KOPT-K1 (cell line): Measurements from ENCODE around the gene VDR.

ENCODE experiments used
- H3K27ac ChIP-seq: fragments of 200-600 bp; sonication (generic); 2 replicates; pipeline ENCODE4 v1.5.1; 2016; ENCODE audit warnings: antibody characterized with exemption, mild to moderate bottlenecking, low read depth, low read length; ENCODE audit not compliant: poor library complexity, severe bottlenecking
- H3K36me3 ChIP-seq: fragments of 200-600 bp; sonication (generic); 2 replicates; pipeline ENCODE4 v1.5.1; 2017; ENCODE audit warnings: antibody characterized with exemption, mild to moderate bottlenecking, low read length, moderate library complexity; ENCODE audit not compliant: insufficient read depth
- H3K9me3 ChIP-seq: fragments of 200-600 bp; sonication (generic); 2 replicates; pipeline ENCODE4 v1.5.1; 2017; ENCODE audit warnings: antibody characterized with exemption, low read length, mild to moderate bottlenecking; ENCODE audit not compliant: insufficient read depth, poor library complexity, severe bottlenecking

The VDR gene

DNA sequence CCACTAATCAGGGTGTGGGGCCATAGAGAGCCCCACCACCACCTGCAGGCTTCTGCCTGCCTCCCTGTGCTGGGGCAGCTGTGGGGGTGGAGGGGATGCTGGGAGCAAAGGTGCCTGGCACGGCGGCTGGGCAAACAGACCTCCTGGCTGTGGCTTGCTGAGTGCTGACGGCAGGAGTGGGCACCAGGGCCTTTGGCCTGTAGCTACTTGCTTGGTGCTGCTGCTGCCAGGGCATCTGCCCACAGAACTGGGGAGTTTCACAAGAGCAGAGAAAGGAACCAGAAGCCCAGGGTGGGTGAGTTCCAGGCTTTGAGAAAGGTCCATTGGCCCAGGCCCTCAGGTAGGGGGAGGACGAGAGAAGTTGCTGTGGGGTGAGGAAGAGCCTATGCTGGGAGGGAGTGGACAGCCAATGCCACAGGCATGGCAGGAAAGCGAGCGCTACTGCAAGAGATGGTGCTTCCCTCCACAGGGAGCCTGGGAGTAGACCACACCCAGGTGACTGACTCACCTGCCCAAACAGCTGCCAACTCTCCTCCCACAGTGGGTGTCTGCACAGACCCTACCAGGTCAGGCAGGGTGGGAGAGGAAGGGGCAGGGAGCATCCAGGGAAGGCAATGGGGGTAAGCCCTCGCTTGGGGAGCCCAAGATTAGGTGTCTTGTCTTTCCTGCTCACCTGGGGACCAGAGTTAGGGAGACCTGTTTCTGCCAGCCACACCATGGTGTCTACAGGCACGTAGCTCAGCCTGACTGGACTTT, 46.1 kb downstream of the VDR start:
- no peaks in the 10 kb centered on the region for H3K36me3 ChIP-seq
- H3K9me3 ChIP-seq: no peaks in the 10 kb centered on the region
- no peak overlapping the region for H3K27ac ChIP-seq

DNA sequence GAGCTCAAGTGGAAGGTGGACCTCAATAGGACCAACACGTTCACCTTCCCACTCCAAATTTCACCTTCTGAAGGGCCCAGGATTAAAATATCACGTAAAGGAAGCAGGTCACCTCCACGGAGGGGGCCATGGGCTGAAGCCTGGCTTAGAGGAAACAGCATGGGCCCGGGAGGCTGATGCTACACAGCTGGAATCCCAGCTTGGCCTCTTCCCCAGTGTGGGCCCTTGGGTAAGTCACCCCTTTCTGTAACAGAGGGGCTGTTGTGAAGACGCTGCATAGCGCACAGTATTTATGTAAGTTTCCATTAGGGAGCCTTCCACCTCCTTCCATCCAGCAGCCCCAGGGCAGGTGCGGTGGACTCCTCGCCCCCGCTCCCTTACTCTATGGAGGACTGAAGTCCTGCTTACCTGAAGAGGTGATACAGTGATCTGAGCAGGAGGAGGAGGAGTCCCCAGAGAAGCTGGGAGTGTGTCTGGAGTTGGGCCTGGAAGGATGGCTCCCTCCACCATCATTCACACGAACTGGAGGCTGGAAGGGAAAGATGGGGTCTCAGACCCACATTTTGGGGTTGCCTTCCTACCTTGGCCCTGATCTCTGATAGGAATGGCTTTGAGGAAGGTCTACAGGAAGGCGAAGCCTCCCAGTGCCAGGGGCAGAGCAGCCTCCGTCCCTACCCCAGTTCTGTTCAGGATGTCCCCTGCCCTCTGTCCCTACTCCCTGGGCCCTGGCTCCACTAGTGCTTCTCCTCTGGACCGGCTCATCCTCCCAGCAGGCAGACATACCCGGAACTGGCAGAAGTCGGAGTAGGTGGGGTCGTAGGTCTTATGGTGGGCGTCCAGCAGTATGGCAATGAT, 47.8 kb downstream of the VDR start:
- no peaks in the 10 kb centered on the region for H3K9me3 ChIP-seq
- no peaks in the 10 kb centered on the region for H3K36me3 ChIP-seq
- no peak overlapping the region for H3K27ac ChIP-seq

DNA sequence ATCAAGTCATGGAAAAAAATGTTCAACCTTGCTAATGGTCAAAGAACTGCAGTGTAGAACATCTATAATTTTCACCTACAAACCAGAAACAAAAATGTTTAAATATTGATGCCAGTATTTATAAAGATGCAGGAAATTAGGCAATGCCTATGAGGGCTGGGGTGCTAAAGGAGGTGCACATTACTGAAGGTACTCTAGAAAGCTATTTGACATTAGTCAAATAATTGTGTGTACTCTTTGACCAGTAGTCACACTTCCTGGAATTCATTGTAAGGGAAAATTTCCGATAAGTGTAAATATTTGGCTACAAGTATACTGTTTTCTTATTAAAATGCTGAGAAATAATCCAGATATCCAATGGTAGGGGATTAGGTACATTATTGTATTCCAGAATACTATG, 48.7 kb downstream of the VDR start:
- Histone ChIP-seq H3K9me3 (no peaks in the 10 kb centered on the region), H3K36me3 (no peaks in the 10 kb centered on the region), H3K27ac (no peak overlapping the region)

DNA sequence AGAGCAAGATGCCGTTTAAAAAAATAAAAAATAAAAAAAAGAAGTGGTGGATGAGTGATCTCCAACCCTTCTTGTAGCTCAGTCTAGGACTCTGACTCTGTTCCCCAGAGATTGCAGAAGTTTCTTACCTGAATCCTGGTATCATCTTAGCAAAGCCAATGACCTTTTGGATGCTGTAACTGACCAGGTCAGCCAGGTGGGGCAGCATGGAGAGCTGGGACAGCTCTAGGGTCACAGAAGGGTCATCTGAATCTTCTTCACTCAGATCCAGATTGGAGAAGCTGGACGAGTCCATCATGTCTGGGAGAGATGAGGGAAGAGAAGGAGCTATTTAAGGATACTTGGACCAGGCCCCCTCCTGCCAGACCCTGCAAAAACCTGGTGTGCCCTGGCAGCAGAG, 49.3 kb downstream of the VDR start:
- H3K36me3 ChIP-seq: no peaks in the 10 kb centered on the region
- no peaks in the 10 kb centered on the region for H3K9me3 ChIP-seq
- no peak overlapping the region for H3K27ac ChIP-seq

DNA sequence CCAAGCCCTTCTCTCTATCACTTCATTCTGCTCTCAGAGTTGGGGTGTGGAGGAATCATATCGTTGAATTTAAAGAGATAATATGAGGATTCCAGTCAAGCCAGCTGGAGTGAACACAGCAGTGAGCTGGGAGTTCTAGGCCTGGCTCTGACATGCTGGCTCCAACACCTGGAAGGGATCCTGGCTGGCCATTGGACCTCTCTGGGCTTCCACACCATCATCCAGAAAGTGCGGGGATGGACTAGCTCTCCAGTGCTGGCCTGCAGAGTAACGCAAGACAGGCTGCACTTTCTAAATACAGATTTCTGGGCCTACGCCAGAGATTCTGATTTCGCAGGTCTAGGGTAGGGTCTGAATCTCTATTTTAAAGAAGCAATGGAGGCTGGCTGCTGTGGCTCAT, 50.3 kb downstream of the VDR start:
- no peak overlapping the region for H3K27ac ChIP-seq
- no peaks in the 10 kb centered on the region for H3K36me3 ChIP-seq
- no peaks in the 10 kb centered on the region for H3K9me3 ChIP-seq

DNA sequence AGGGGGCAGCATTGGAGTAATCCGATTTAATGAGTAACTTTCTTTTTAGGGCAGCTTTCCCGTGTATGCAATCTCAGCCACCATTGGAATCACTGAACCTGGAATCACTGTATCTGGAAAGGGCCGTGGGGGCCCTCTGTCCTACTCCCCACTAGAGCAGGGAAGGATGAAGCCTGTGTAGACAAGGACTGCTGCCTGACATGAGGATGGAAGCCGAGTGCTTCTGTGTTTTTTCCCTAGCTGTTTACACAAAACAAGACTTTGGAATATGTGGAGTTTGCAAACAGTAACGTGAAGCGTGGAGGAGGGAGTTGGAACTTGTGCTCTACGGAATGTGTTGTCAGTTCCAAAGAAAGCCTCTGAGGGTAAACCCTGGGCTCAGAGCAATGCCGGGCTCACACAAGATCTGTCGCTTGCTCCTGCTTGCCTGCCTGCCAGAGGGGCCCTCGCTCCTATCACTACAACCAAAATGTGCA, 52.7 kb downstream of the VDR start:
- Histone ChIP-seq H3K36me3 (no peaks in the 10 kb centered on the region), H3K9me3 (no peaks in the 10 kb centered on the region), H3K27ac (no peak overlapping the region)

DNA sequence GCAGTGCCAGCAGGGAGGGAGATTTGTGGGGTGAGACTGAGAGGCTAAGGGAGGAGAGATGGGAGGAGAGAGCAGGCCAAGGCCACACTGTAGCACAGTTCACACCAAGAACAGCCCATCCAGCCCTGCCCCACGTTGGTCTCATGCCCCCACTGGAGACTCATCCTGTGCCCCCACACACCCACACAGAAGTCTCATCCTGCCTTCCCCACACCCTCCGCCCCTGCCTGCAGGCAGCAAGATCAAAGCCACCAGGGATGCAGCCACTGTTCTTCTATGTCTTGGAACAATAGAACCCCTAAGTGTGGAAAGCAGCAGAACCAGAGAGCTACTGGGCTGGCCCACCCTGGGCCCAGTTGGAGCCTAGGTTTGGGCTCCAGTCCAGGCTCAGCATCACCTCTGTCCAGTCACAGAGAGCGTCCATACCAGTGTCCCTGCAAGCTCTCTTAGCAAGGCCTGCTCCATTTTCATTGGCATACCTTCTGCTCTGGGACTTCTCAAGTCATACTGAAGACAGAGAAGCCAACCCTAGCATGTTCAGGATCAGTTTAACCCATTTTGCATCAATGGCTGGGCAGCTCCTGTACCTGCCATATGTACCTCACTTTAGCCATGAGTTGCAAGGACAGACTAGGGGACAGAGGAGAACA, 53.4 kb downstream of the VDR start:
- H3K27ac ChIP-seq: no peak overlapping the region
- no peaks in the 10 kb centered on the region for H3K36me3 ChIP-seq
- no peaks in the 10 kb centered on the region for H3K9me3 ChIP-seq

DNA sequence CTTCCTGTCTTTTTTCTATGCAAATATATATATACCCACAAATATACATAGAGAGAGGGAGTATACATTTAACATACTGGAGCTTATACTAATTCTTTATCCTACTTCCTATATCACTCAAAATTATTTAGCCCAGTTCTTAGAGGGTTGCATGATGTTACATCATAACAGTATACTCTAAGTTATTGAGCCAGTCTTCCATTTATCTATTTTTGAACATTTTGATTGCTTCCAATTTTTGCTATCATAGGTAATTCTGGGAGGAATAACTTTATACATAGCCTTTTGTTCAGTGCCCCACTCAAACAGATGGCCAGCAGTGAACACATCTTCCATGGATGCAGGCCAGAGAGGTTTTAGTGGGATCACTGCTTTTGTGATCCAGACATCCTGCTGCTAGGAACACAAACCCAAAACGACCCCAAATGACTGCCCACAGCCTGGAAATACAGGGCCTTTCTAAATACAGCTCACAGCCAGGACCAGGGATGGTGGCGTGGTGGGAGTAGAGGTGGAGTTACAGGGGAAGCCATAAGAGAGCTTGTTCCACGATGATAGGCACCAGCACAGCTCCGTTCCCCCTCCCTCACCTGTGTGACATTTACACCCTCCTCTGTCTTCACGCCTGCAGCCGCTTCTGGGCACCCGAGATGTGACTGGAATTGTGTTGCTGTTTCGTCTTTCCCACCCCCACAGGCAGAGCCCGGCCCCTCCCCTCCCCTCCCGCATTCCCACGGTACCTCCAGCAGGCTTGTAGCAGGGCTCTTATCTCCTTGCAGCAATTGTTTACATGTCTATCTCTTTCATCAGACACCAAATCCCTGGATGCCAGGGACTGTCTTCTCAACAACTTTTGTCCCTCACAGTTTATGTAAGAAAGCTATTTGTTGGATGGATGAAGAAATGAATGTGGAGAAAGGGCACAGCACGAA, 54.4 kb downstream of the VDR start:
- no peaks in the 10 kb centered on the region for H3K36me3 ChIP-seq
- no peak overlapping the region for H3K27ac ChIP-seq
- no peaks in the 10 kb centered on the region for H3K9me3 ChIP-seq

DNA sequence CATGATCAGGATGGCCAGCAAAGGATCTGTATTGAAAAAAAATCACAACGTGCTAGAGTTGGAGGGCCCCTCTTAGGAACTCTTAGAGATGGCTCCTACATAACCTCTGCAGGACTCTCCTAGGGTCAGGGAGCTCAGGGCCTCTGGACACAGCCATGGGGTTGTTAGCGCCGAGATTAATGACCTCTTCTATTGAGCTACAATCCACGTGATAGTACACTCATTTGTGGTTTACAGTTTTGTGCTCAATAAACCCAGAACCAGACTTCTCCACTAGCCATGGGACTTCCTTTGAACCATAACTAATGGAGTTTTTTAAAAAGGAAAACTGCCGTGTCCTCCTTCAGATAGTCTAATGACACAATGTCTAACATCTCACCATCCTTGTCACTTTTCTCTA, 55.5 kb downstream of the VDR start:
- no peaks in the 10 kb centered on the region for H3K36me3 ChIP-seq
- H3K27ac ChIP-seq: no peak overlapping the region
- H3K9me3 ChIP-seq: no peaks in the 10 kb centered on the region

DNA sequence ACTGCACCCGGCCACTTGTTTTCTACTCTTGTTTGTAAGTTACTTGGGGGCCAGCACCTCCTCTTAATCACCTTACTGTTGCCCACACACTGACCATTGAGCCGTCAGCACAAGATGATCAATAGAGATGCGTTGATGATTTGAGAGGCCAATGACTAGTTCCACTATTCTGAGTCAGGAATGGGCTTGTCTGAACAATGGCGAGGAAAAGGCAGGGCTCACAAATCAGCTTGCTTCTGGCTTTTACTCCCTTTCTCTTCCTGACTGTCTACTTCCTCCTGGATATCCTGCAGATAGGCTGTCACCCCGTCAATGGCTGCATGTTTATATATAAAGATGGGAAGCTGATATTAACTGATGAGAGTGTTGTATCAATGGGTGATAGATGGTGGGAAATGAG, 55.9 kb downstream of the VDR start:
- Histone ChIP-seq H3K27ac (no peak overlapping the region), H3K9me3 (no peaks in the 10 kb centered on the region), H3K36me3 (no peaks in the 10 kb centered on the region)

DNA sequence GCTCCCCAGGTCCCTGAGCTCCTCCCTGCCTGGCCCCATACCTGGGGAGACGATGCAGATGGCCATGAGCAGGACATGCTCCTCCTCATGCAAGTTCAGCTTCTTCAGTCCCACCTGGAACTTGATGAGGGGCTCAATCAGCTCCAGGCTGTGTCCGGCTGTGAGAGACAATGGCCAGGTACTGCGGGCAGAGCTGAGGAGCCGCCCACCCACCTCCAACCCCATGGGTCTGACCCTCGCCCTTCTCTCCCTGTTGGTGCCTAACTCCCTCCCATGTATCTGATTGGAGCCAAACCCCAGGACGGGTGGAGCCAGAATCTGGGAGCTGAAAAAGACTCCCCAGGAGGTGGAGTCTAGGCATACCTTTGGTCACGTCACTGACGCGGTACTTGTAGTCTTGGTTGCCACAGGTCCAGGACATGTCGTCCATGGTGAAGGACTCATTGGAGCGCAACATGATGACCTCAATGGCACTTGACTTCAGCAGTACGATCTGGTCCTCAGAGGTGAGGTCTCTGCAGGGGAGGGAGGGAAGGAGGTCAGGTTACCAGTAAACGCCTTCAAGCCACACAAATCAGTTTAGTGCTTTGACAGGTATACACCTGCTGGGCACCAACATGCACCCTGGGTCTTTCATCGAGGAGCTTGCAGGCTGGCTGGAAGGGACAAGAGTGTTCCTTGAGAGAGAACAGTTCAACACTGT, 58.3 kb downstream of the VDR start:
- Histone ChIP-seq H3K9me3 (no peaks in the 10 kb centered on the region), H3K36me3 (no peaks in the 10 kb centered on the region), H3K27ac (no peak overlapping the region)

DNA sequence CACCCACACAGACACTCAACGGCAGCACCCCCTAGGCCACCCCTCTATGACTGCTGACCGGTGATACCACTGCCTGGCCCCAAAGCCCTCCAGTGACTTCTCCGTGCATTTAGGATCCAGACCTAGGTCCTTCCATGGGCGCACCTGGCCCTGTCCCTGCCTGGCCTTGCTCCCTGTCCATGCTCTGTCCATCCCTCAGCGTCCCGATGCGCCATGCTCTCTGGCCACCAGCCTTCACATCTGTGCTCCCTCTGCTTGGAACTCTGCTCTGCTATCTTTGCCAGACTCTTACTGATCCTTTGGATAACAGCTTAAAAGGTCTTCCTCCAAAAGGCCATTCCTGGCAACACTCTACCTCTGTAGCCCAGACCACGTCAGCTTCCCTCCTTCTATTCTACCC, 59.7 kb downstream of the VDR start:
- Histone ChIP-seq H3K36me3 (no peaks in the 10 kb centered on the region), H3K27ac (no peak overlapping the region), H3K9me3 (no peaks in the 10 kb centered on the region)

DNA sequence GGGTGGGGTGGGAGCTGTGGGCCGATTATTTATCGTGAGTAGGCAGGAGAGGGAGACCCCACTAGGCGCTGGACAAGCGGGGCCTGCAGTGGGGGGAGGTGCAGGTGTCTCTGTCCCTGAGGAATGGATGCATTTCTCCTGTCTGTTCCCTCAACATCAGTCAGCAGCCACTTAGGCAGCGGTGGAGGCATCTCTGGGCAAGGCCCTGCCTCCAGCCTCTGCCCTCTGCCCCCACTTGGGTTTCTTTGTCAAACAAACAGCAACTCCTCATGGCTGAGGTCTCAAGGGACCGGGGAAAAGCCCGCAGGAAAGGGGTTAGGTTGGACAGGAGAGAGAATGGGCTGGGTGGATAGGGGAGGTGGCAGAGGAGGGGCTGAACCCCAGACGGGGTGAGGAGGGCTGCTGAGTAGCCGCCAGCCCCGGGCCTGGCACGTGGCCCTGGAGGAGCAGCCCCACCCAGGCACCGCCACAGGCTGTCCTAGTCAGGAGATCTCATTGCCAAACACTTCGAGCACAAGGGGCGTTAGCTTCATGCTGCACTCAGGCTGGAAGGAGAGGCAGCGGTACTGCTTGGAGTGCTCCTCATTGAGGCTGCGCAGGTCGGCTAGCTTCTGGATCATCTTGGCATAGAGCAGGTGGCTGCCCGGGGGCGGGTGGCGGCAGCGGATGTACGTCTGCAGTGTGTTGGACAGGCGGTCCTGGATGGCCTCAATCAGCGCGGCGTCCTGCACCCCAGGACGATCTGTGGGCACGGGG, 60.4 kb downstream of the VDR start:
- Histone ChIP-seq H3K9me3 (no peaks in the 10 kb centered on the region), H3K27ac (no peak overlapping the region), H3K36me3 (no peaks in the 10 kb centered on the region)
